Measurements from ENCODE around the gene DDIAS.

GRCh38 chr11:82890936-82891335 is 10.6 kb upstream of the DDIAS start:
- no peak for TF ChIP-seq CTCF (IDR thresholded peaks at IDR 0.05)
- TF ChIP-seq POLR2A (IDR thresholded peaks at IDR 0.05), result no peak

Measured in heart left ventricle (tissue), 13 donors.